Bladder microvascular endothelial cell (primary cell): ENCODE measurements around the gene CLDN18. TPM values are rescaled to one million over a fixed set of nuclear protein-coding genes. Genes with fewer than 3 reads are reported as not detected.

Experiments used
- total RNA-seq: library from RNA; depleted of rRNA; stranded (reverse); fragments of >200 nt; gene quantifications from 2 replicates; pipeline ENCODE4 v1.2.3, GENCODE V29; 2014

Gene CLDN18
- total RNA-seq = not detected in 2 replicates

GRCh38 chr3:138009476-138010272, at the start of gene CLDN18:
CLDN18 (plus strand) TSS chr3:138010165; CDS start chr3:138010226, 61 bp downstream.

Other genes with a start within 250 kb of the CLDN18 start
- gene SOX14, start 245.8 kb upstream of the CLDN18 start, total RNA-seq = not detected in 2 replicates
- 7.6 and 8.9 TPM in 2 replicates for gene DZIP1L, start 105.4 kb downstream of the CLDN18 start, total RNA-seq
- not detected in 2 replicates for gene A4GNT, start 122.2 kb downstream of the CLDN18 start, total RNA-seq
- 15.1 and 19.3 TPM in 2 replicates for gene DBR1, start 164.8 kb downstream of the CLDN18 start, total RNA-seq
- 30.9 and 58.7 TPM in 2 replicates for gene ARMC8, start 177.1 kb downstream of the CLDN18 start, total RNA-seq